Astrocyte (in vitro differentiated cells and primary cell): ENCODE data around the gene CNIH3. TPM values are rescaled to one million over a fixed set of nuclear protein-coding genes. Genes with fewer than 3 reads are reported as not detected.

ENCODE experiments used
- DNase-seq: peaks from one replicate; pipeline ENCODE4 v3.0.0-alpha.2; 2010; ENCODE audit warnings: low read depth
- FAIRE-seq: peaks from 2 replicates; lab custom pipeline; 2011; peaks lifted over from hg19 to GRCh38; lab: Jason Lieb, UNC
- H2AFZ ChIP-seq: 2 replicates; pipeline ENCODE4 v1.6.0; 2012; ENCODE audit warnings: low read depth, low read length, inconsistent platforms
- H3K27ac ChIP-seq: 2 replicates; pipeline ENCODE4 v1.5.1; 2011; ENCODE audit warnings: low read depth, low read length, inconsistent platforms
- H3K27me3 ChIP-seq: 2 replicates; pipeline ENCODE4 v1.6.0; 2011; ENCODE audit warnings: low read length, inconsistent platforms; ENCODE audit not compliant: insufficient read depth
- H3K36me3 ChIP-seq: 2 replicates; pipeline ENCODE4 v1.5.1; 2011; ENCODE audit warnings: low read length, inconsistent platforms; ENCODE audit not compliant: insufficient read depth
- H3K4me1 ChIP-seq: 2 replicates; pipeline ENCODE4 v1.5.1; 2011; ENCODE audit warnings: low read length, inconsistent platforms; ENCODE audit not compliant: insufficient read depth
- H3K4me2 ChIP-seq: 2 replicates; pipeline ENCODE4 v1.6.0; 2012; ENCODE audit warnings: low read length, inconsistent platforms
- H3K4me3 ChIP-seq: 2 replicates; pipeline ENCODE4 v1.5.1; 2011; ENCODE audit warnings: low read depth, mild to moderate bottlenecking, low read length, inconsistent platforms; ENCODE audit not compliant: insufficient read depth
- H3K79me2 ChIP-seq: 2 replicates; pipeline ENCODE4 v1.6.0; 2012; ENCODE audit warnings: mild to moderate bottlenecking, low read length, inconsistent platforms; ENCODE audit not compliant: insufficient read depth
- H3K9ac ChIP-seq: 2 replicates; pipeline ENCODE4 v1.6.0; 2012; ENCODE audit warnings: mild to moderate bottlenecking, low read length, inconsistent platforms
- H3K9me3 ChIP-seq: 2 replicates; pipeline ENCODE4 v1.5.1; 2012; ENCODE audit warnings: low read depth, mild to moderate bottlenecking, low read length, inconsistent platforms; ENCODE audit not compliant: insufficient read depth
- H4K20me1 ChIP-seq: 2 replicates; pipeline ENCODE4 v1.6.0; 2012; ENCODE audit warnings: low read length, inconsistent platforms; ENCODE audit not compliant: insufficient read depth
- H3K27ac Mint-ChIP-seq: one replicate; pipeline ENCODE4 v1.8.0; 2021; ENCODE audit warnings: mild to moderate bottlenecking, mixed read lengths; ENCODE audit not compliant: unreplicated experiment
- H3K27me3 Mint-ChIP-seq: one replicate; pipeline ENCODE4 v1.8.0; 2021; ENCODE audit warnings: low read depth, mixed read lengths; ENCODE audit not compliant: unreplicated experiment
- H3K36me3 Mint-ChIP-seq: one replicate; pipeline ENCODE4 v1.8.0; 2021; ENCODE audit warnings: low read depth, mixed read lengths; ENCODE audit not compliant: unreplicated experiment
- H3K4me1 Mint-ChIP-seq: one replicate; pipeline ENCODE4 v1.8.0; 2021; ENCODE audit warnings: low read depth, mixed read lengths; ENCODE audit not compliant: unreplicated experiment
- H3K4me3 Mint-ChIP-seq: one replicate; pipeline ENCODE4 v1.8.0; 2021; ENCODE audit warnings: mild to moderate bottlenecking, moderate library complexity, mixed read lengths; ENCODE audit not compliant: unreplicated experiment
- H3K9me3 Mint-ChIP-seq: one replicate; pipeline ENCODE4 v1.8.0; 2021; ENCODE audit warnings: mild to moderate bottlenecking, mixed read lengths; ENCODE audit not compliant: unreplicated experiment
- CTCF ChIP-seq: IDR thresholded peaks from 2 replicates; pipeline ENCODE4 v1.5.1; 2011; ENCODE audit warnings: low read depth, mild to moderate bottlenecking, inconsistent platforms, low read length, moderate library complexity; ENCODE audit not compliant: insufficient read depth
- EZH2 ChIP-seq: IDR thresholded peaks from 2 replicates; pipeline ENCODE4 v1.6.1; 2012; ENCODE audit warnings: mild to moderate bottlenecking, low read length, inconsistent platforms; ENCODE audit not compliant: insufficient read depth
- total RNA-seq: library from RNA; stranded (reverse); gene quantifications from 2 replicates; pipeline ENCODE4 v1.2.1, GENCODE V29; 2021

Gene CNIH3
- total RNA-seq, 1 donor from 2014 or later: 7.7 TPM

GRCh38 chr1:224660074-224660473 lies 44.0 kb downstream of the CNIH3 start:
- no peak for FAIRE-seq

DNA sequence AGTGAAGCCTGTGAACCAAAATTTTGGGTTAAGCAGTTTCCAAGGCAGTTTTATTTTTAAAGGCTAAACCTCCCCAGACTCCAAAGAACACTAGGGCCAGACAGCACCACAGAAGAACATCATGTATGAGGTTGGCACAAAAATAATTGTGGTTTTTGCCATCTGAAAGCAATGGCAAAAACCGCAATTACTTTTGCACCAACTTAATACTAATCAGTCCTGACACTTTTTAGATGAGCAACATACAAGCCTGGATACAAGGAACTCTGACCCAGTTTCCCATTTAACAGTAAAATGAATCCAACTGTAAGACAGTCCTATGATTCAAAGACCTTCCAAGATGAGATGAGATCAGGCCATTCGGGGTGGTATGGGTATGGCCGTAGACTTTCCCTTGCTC lies 46.8 kb downstream of the CNIH3 start:
- Histone ChIP-seq H3K4me1 (no peaks in the 10 kb centered on the region), H3K9ac (no peak overlapping the region), H3K27me3 (no peaks in the 10 kb centered on the region), H3K27ac (no peak overlapping the region), H3K79me2 (peaks cover 74% of the 10 kb centered on the region), H3K4me3 (no peak overlapping the region), H3K36me3 (no peaks in the 10 kb centered on the region), H4K20me1 (peaks cover 44% of the 10 kb centered on the region), H3K9me3 (no peaks in the 10 kb centered on the region), H3K4me2 (no peak overlapping the region), H2AFZ (no peak overlapping the region)
- FAIRE-seq: no peak
- Mint-ChIP-seq H3K4me3 (no peak overlapping the region), H3K9me3 (peaks cover 6% of the 10 kb centered on the region), H3K27ac (no peak overlapping the region), H3K36me3 (no peaks in the 10 kb centered on the region), H3K27me3 (peaks cover 3% of the 10 kb centered on the region), H3K4me1 (no peaks in the 10 kb centered on the region)
- TF ChIP-seq CTCF (no peak), EZH2 (no peak)
- no peak for DNase-seq

More at GRCh38 chr1:224660074-224660473, 44.0 kb downstream of the CNIH3 start:
- H3K4me3 Mint-ChIP-seq: no peak overlapping the region
- peaks cover 2% of the 10 kb centered on the region for H3K9me3 Mint-ChIP-seq
- H3K4me1 Mint-ChIP-seq: no peaks in the 10 kb centered on the region
- H3K4me1 ChIP-seq: no peaks in the 10 kb centered on the region
- no peaks in the 10 kb centered on the region for H3K36me3 ChIP-seq
- no peak for TF ChIP-seq EZH2
- TF ChIP-seq CTCF: no peak
- no peaks in the 10 kb centered on the region for H3K9me3 ChIP-seq
- no peak for DNase-seq
- no peaks in the 10 kb centered on the region for H3K27me3 ChIP-seq
- H3K9ac ChIP-seq: no peak overlapping the region
- no peak overlapping the region for H2AFZ ChIP-seq
- H3K4me3 ChIP-seq: no peak overlapping the region
- peaks cover 3% of the 10 kb centered on the region for H3K27me3 Mint-ChIP-seq
- no peak overlapping the region for H3K4me2 ChIP-seq
- H3K27ac Mint-ChIP-seq: no peak overlapping the region
- H3K79me2 ChIP-seq: peaks cover 73% of the 10 kb centered on the region
- peaks cover 34% of the 10 kb centered on the region for H4K20me1 ChIP-seq
- no peak overlapping the region for H3K27ac ChIP-seq
- no peaks in the 10 kb centered on the region for H3K36me3 Mint-ChIP-seq

DNA sequence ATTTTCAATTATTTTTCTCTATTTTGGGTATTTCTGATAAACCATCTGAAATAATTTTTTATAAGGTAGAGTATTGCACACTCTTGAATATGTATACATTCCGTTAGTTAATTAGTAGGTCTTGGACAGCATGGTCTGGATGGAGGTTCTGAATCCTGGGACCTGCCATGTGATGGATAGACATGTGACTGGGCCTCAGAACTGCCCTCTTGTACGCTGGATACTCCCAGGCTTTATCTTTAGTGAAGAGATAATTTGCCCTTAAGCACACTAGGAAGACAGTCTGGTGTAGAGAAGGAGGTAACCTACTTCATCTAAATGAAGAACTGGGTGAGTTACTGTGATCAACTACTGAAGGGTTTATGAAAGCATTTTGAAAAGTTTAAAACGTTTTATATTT lies 48.9 kb downstream of the CNIH3 start:
- H3K4me3 Mint-ChIP-seq: no peak overlapping the region
- H3K4me1 Mint-ChIP-seq: no peaks in the 10 kb centered on the region
- TF ChIP-seq CTCF: no peak
- no peak for TF ChIP-seq EZH2
- peaks cover 3% of the 10 kb centered on the region for H3K27me3 Mint-ChIP-seq
- FAIRE-seq (no peak), DNase-seq (no peak)
- Histone ChIP-seq H3K9ac (no peak overlapping the region), H3K36me3 (no peaks in the 10 kb centered on the region), H3K4me2 (no peak overlapping the region), H3K79me2 (peaks cover 75% of the 10 kb centered on the region), H3K4me1 (no peaks in the 10 kb centered on the region), H3K27ac (no peak overlapping the region), H3K4me3 (no peak overlapping the region), H3K27me3 (no peaks in the 10 kb centered on the region), H3K9me3 (no peaks in the 10 kb centered on the region), H4K20me1 (peaks cover 56% of the 10 kb centered on the region), H2AFZ (no peak overlapping the region)
- H3K9me3 Mint-ChIP-seq: peaks cover 8% of the 10 kb centered on the region
- no peak overlapping the region for H3K27ac Mint-ChIP-seq
- peaks cover 2% of the 10 kb centered on the region for H3K36me3 Mint-ChIP-seq
